Ovary (tissue), 3 donors: ENCODE data around the gene TIMM10B.

ENCODE experiments used
- EP300 ChIP-seq: sonication (generic); formaldehyde crosslinking; IDR thresholded peaks from one replicate; pipeline ENCODE4 v1.6.1; 2017; ENCODE audit warnings: antibody characterized with exemption
- POLR2A ChIP-seq: fragments of 450-650 bp; IDR thresholded peaks from one replicate; pipeline ENCODE4 v1.6.1; 2017; ENCODE audit warnings: antibody characterized with exemption, mild to moderate bottlenecking, moderate library complexity
- TF ChIP-seq, protein P1 (sequence below), 3 donors: fragments of 450-650 bp in 2 of 3; fragments of 200-600 bp in 1 of 3; IDR thresholded peaks; one replicate each; pipeline versions ENCODE4 v1.5.1 to v1.8.0; 2016 to 2022; ENCODE audit warnings: antibody characterized with exemption in 3 of 3, mild to moderate bottlenecking in 1 of 3
- donor health status: DM: no; HTN: no; CAD: no.

DNA sequence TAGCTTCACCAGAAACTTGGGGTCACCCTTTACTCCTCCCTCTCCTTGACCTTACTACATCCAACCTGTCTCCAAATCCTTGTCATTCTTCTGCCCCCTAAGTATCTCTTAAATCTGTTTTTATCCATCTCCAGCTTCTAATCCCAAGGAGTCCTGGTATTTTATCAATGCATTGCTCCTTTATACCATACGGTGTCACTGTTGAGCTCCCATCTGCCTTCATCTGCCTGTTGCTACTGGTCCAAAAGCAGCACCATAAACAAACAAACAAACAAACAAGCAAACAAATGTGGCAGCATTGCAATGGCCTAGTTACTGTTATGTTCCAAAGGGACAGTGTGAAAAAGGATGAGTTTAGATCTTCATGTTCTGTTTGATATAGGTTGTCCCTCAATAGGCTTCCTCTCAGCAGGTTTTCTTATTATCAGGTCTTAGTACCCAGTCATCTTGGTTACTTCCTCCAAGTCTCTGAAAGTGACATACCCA lies 50.0 kb downstream of the TIMM10B start:
- TF ChIP-seq, protein P1, sequence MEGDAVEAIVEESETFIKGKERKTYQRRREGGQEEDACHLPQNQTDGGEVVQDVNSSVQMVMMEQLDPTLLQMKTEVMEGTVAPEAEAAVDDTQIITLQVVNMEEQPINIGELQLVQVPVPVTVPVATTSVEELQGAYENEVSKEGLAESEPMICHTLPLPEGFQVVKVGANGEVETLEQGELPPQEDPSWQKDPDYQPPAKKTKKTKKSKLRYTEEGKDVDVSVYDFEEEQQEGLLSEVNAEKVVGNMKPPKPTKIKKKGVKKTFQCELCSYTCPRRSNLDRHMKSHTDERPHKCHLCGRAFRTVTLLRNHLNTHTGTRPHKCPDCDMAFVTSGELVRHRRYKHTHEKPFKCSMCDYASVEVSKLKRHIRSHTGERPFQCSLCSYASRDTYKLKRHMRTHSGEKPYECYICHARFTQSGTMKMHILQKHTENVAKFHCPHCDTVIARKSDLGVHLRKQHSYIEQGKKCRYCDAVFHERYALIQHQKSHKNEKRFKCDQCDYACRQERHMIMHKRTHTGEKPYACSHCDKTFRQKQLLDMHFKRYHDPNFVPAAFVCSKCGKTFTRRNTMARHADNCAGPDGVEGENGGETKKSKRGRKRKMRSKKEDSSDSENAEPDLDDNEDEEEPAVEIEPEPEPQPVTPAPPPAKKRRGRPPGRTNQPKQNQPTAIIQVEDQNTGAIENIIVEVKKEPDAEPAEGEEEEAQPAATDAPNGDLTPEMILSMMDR (IDR thresholded peaks at IDR 0.05): peak in 2 of 3 donors; percentile 73 to 82
- TF ChIP-seq POLR2A (no peak), EP300 (no peak)
